GM18526 (cell line): ENCODE measurements around the gene COL5A1.

Experiments
- POLR2A ChIP-seq: IDR thresholded peaks from 3 replicates; pipeline ENCODE4 v1.6.1; 2011; ENCODE audit not compliant: insufficient read length; ENCODE audit errors: extremely low read depth

Gene COL5A1

DNA sequence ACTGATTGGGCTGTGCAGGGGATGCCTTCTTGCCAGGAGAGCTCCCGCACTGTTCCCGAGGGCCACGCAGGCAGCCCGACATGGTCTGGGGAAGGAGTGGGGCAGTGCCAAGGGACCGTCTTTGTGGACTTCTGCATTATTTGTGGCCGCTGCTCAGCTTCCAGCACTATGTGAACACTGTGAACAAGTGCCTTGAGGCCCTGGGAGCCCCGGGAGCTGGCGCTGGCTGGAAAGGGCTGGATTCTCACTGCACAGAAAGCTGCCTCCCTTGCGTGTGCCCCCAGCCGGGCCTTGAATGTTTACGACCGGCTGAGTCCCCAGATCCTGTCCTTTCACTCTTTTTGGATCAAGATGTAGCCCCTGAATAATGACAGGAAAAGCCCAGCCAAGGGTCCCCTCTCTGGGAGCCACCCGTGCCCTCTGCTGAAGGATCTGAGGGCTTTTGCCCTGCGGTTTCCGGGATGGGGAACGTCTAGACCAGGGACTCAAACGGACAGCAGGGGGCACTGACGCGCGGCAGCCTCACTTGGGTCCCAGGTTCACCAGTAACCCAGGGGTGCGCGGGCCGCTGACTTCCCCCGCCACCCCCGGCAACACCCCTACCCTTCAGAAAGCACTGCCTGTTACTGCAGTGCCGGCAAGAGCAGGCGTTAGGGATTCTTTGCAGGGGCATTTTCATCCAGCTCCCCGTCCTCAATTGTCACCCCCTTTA lies 140.1 kb downstream of the COL5A1 start:
- no peak for TF ChIP-seq POLR2A

DNA sequence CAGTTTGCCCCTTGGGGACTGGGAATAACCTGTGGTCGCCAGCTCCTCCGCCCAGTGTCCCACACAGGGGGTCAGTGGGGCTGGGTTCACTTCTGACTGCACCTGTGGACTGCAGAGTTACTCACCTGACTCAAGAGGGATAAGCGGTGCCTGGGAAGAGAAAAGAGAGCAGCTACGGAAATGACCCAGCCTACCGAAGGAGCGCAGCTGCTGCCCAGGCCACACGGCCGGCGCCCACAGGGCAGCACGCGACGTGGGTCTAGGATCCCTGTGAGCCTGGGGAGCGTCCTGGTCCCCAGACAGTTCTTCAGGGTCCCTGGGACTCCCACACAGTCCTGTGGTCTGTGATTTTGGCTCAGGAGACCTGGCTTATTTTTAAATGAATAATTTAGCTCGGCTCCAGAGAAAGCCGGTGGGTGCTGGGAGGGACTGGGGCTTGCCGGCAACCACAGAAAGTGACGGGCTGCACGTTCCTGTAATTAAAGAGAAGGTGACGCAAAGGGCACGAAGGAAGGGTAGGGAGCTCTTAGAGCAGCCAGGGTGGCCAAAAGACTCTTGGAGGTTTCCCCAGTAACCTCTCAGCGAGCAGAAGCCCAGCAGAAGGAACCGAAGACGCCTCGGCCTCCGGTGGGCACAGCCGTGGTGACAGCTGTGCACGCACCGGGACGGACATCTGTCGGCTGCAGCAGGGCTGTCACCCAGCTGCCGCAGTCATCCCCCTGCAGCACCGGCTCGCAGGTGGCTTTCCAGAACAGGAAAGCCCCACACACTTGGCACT lies 141.5 kb downstream of the COL5A1 start:
- TF ChIP-seq POLR2A: no peak

DNA sequence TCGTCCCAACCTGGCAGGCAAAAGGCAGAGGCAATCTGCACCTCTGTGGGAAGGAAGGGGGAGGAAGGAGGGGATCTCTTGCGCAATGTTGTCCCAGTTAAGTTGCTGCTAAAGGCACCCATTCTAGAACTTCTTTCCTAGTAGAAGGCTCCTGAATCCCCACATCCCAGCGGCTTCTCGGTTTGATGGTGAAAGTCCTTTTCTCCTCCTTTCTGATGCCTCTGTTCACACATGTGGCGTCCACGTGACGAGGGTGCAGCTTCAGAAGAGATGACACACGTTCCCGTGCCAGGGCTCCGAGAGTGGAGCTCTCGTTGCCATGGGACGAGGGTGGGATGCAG lies 142.1 kb downstream of the COL5A1 start:
- TF ChIP-seq POLR2A: no peak

DNA sequence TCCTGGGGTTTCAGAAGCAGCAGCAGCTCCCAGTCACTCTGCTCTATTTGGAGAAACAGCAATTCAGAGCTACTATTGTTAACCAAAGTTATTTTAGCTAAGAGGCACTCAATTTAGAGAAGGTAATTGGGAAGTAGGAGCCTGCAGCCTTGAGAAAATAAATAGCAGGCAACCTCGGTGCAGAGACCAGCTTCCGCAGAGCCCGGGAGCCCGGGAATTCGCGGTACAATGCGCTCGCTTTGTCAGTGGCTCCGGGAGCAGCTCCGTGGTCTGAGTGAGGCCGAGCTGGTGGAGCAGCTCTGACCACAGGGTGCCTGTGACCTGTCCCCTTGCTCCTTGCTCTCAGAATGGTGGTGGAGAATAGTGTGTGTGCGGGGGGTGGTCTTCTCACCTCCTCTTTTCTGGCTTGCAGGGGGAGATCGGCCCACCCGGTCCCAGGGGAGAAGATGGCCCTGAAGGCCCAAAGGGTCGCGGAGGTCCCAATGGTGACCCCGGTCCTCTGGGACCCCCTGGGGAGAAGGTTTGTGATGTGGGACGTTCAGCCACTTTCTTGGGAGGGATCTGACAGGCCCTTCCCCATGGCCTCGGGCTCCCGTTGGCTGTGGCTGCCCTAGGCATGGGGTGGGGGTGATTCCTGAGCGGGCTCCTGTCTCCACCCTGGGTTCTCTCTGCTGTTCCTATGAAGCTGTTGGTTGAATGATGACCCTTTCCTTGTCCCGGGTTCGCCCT lies 143.1 kb downstream of the COL5A1 start:
- no peak for TF ChIP-seq POLR2A

DNA sequence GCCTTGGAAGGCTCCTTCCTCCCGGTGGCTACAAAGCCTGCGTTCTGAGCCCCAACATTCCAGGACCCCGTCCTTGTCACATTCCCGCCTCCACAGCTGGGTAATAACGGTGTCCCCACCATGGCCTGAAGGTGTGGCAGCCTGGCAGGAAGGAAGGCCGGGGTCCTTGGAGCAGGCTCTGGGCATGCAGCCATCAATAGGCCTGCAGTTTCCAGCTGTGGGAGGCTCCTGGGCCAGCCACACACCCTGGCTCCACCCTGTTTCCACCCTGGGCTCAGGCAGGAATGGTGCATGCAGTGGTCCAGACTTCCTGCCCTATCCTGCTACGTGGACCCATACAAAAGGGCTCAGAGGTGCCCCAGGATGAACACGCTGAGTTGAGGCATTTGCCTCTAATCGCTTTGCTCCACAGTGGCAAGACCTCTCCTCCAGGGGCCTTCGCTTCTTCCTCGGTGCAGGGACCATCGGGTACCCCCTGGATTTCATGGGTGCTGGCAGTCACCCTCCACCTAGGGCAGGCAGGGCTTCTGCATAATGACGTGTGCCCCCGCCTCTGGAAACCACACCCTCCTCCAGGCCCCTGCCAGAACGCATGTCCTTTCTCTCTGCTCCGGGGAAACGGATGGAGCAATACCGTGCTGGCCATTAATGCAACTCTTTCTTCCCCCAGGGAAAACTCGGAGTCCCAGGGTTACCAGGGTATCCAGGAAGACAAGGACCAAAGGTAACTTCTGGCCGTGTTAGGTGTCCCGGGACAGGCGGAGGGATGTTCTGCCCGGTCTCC lies 143.9 kb downstream of the COL5A1 start:
- TF ChIP-seq POLR2A: no peak

DNA sequence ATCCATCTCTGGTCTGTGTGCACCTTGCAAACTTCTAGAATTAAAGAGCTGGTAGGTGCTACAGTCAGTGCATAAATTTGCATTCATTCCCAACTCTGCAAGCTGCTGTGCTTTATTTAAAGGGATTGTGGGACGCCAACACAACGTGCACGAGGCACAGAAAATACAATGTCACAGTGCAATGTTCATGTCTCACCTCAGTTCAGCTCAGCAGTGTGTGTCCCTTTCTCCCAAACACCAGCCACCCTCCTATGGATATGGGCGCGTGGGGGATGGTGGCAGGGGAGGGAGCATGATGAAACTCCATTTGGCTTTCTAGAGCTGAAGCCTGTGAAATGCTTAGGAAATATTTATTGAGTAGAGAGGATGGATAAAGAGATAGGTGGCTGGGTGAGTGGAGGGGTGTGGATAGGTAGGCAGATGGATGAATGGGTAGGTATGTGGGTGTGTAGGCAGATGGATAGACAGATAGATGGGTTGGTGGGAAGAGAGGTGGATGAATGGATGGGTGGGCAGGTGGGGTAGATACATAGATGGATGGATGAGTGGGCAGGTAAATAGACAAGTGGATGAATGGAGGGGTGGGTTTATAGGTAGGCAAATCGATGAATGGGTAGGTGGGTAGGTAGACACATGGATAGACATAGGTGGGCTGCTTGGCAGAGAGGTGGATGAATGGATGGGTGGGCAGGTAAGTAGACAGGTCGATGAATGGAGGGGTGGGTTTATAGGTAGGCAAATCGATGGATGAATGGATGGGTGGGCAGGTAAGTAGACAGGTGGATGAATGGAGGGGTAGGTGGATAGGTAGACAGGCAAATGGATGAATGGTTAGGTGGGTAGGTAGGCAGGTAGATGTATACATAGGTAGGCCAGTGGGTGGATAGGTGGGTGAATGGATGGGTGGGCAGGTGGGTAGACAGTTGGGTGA lies 146.3 kb downstream of the COL5A1 start:
- TF ChIP-seq POLR2A: no peak

DNA sequence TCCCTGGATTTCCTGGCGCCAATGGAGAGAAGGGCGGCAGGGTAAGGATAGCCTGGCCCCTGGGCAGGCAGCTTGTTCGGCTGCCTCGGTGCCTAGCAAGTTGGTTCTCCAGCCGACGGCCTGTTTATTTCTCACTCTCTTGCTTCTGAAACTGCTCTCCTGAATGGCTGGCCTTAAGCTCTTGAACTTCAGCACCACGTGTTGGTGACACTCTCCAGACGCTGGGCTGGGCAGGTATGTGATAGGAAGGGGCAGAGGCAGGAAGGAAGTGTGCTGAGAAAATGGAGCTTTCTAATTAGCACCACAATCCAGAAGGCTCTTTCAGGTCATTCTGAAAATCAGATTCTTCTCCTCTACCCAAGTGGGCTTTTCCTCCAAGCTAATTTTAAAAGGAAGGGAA lies 147.6 kb downstream of the COL5A1 start:
- TF ChIP-seq POLR2A: no peak

DNA sequence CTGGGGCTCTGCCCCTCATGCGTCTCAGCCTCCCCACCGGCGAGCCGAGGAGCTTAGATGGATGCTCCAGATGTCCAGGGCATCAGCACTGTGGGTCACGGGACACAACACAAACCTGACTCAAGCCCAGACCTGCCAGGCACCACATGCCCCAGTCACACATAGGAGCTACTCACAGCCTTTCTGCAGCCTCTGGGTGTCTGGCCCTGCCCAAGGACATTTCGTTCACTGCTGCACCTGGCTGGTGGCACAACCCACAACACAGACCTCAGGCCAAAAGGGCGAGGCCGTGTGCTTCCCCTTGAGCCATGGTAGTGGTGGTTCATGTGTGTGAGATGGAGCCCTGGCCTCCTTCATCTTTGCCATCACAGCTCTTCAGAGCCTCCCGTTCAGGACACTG lies 149.4 kb downstream of the COL5A1 start:
- TF ChIP-seq POLR2A: no peak

DNA sequence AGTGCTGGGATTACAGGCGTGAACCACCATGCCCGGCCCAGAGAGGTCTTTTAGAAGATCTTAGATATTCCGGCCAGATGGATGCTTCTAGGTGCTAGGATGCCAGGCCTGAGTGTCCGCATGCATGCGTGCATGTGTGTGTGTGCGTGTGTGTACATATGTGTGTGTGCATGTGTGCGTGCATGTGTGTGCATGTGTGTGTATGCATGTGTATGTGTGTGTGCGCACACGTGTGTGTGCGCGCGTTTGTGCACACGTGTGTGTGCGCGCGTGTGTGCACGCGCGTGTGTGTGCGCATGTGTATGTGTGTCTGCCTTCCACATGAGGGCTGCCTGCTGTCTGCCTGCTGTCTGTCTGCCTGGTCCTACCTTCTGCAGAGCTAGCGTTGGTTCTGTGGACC lies 151.0 kb downstream of the COL5A1 start:
- TF ChIP-seq POLR2A: no peak

DNA sequence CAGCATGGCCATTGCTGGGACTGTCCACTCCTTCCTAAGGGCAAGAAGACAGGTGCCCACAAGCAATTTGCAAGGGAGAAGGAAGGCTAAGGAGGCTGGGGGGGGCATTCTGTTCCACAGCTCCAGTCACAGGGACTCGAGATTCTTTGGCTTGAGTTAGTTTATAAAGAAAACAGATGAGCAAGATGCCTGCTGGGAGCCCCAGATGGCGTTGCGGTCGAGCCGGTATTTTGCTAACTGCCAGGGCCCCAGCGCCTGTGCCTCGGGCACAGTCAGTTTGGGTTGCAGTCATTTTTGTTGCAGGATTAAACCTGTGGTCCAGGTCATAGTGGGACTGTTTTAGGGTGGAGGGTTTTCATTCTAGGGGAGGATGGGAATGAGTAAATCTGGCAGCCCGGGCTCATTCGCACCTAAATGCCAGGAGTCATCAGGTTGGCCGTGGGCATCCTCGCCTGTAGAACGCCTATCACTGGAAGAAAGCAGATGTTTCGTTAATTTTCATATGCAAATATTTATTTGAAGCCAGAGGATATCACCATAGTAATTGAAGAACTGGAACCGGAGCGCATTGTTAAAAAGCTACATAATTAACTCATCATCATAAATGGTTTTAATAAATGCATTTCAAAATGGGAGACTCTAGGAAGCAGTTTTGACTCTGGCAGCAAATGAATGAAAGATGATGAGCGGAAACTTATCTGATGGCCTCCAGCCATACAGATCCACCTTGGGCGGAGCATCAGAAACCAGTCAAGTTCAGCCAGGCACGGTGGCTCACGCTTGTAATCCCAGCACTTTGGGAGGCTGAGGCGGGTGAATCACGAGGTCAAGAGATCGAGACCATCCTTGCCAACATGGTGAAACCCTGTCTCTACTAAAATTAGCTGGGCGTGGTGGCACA lies 151.9 kb downstream of the COL5A1 start:
- no peak for TF ChIP-seq POLR2A

DNA sequence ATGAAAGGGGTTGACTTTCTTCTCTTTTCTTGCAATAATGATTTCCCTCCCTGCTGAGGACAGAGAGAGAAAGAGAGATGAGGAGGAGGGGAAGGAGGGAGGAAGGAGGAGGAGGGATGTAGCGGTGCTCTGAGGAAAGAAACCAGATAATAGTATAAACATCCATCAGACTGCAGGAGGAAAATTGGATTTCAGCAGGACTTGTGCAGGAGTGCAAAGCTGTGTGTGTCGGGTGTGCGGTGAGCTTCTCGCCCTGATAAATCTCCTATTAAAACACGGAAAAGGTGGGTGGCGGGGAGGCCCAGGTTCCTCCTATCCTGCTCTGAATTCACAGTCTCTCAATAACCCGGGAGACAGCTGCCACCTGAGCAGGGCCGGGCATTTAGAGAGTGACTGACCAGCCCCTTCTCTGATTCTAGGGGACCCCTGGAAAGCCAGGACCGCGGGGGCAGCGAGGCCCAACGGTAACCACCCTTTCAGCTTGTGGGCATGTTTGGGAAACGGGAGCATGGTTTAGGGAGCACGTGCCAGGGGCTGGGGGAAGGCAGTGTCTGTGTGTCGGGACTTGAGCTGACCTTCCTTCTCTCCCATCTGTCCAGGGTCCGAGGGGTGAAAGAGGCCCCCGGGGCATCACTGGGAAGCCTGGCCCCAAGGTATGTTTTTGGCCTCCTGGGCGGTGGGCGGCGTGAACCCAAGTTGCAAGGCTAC lies 153.2 kb downstream of the COL5A1 start:
- no peak for TF ChIP-seq POLR2A

DNA sequence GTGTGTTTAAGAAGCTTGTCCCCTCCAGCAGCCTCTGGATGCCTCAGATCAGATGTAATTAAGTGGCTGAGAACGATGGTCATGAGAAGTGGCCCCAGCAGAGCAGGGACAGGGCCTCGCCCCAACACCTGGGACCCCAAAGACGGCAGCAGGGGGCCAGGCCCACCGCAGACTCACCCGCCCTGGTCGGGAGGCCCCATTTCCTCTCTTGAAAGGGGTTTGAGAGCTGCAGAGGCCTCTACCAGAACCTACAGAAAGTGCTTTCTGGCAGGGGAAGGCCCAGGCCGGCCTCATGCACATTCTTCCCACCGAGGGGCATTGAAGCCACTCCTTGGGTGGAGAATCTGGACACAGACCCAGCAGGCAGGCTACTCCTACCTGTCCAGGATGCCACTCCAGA lies 153.8 kb downstream of the COL5A1 start:
- no peak for TF ChIP-seq POLR2A

DNA sequence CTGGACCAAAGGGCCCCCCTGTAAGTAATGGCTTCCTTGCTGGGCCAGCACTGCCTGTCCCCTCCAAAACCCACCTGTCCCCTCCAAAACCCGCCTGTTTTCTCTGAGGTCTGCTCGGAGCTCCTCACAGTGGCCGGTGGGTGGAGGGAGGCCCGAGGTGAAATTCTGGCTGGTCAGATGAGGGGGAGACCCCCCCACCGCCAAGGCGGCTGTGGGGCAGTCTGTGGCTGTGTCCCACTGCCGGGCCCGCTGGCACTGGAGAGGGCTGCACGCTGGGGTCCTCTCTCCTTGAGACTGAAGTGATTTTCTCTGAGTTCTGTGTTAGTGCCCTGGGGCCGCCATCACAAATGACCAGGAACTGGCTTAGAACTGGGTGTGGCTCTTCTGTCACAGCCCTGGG lies 155.3 kb downstream of the COL5A1 start:
- TF ChIP-seq POLR2A: no peak
